Activated CD4-positive, alpha-beta T cell treated with anti-CD3 and anti-CD28 coated beads, Interleukin-2, amount 50 U/mL, for 1 hour (primary cell): ENCODE results near the gene IL37.
"Not testable (repeated sequence)": the region's sequence is repeated elsewhere in the genome, so short reads cannot be mapped to it uniquely, and the experiment has no call there.

ENCODE experiments used
- DNase-seq: peaks from one replicate; pipeline ENCODE4 v3.0.0-alpha.2; 2020

The IL37 gene

GRCh38 chr2:112891385-112891831 lies 19.6 kb upstream of the IL37 start:
- no peak for DNase-seq

GRCh38 chr2:112893752-112894151 lies 17.2 kb upstream of the IL37 start:
- DNase-seq: no peak

- DNase-seq: no peak
These were observed 13.9 kb upstream of the IL37 start for GRCh38 chr2:112896909-112897623.

GRCh38 chr2:112897624-112897978 lies 13.4 kb upstream of the IL37 start:
- DNase-seq: no peak

GRCh38 chr2:112901431-112902065 lies 9.4 kb upstream of the IL37 start:
- DNase-seq: not testable (repeated sequence)

- DNase-seq: no peak
These were observed 8.1 kb upstream of the IL37 start for GRCh38 chr2:112902816-112903215.

GRCh38 chr2:112904883-112905282 lies 6.1 kb upstream of the IL37 start:
- no peak for DNase-seq

- no peak for DNase-seq
These were observed 4.7 kb upstream of the IL37 start for GRCh38 chr2:112906276-112906675.

GRCh38 chr2:112907001-112907949 lies 3.7 kb upstream of the IL37 start:
- DNase-seq: no peak

- not testable (repeated sequence) for DNase-seq
These were observed 2.4 kb upstream of the IL37 start for GRCh38 chr2:112908559-112908958.

- DNase-seq: no peak
These were observed 746 bp upstream of the IL37 start for GRCh38 chr2:112910219-112910618.

GRCh38 chr2:112912403-112912802 lies 1.4 kb downstream of the IL37 start:
- DNase-seq: no peak

- DNase-seq: no peak
These were observed 4.6 kb downstream of the IL37 start for GRCh38 chr2:112915300-112916144.

- no peak for DNase-seq
These were observed 5.2 kb downstream of the IL37 start for GRCh38 chr2:112916145-112916571.

- DNase-seq: no peak
These were observed 5.8 kb downstream of the IL37 start for GRCh38 chr2:112916625-112917247.

- no peak for DNase-seq
These were observed 6.9 kb downstream of the IL37 start for GRCh38 chr2:112917856-112918255.

GRCh38 chr2:112918256-112918655 lies 7.3 kb downstream of the IL37 start:
- DNase-seq: no peak

GRCh38 chr2:112919086-112919485 lies 8.1 kb downstream of the IL37 start:
- DNase-seq: no peak

GRCh38 chr2:112920923-112921532 lies 10.1 kb downstream of the IL37 start:
- DNase-seq: no peak

- DNase-seq: no peak
These were observed 11.0 kb downstream of the IL37 start for GRCh38 chr2:112921982-112922381.

- DNase-seq: no peak
These were observed 12.4 kb downstream of the IL37 start for GRCh38 chr2:112923237-112923966.
